ENCODE results near the gene CDC5L.

CDC5L gene

GRCh38 chr6:44367681-44368080, 19.8 kb upstream of the CDC5L start:
- no peak for DNase-seq (ENCODE audit: low read depth, low spot score)
- no peak overlapping the region for H3K4me3 ChIP-seq (ENCODE audit: low read length)

DNA sequence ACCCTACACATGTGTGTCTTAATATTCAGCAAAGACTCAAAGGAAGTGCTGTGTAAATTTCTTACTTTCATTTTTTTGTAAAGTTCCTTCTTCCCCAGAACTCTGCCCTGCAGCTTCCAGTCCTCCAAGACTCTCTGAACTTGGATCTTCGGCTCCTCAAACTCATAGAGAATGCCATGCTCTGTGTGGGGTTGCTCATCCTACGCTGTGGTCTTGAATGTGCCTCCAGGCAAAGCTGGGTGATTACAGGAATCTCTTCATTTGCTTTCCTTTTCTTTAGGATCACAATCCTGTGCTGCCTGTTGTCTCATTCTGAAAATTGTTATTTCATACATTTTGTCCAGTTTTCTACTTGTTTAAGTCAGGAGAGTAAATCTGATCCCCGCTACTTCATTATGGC, 14.5 kb upstream of the CDC5L start:
- H3K4me3 ChIP-seq (ENCODE audit: low read length), result no peak overlapping the region
- no peak for DNase-seq (ENCODE audit: low read depth, low spot score)

DNA sequence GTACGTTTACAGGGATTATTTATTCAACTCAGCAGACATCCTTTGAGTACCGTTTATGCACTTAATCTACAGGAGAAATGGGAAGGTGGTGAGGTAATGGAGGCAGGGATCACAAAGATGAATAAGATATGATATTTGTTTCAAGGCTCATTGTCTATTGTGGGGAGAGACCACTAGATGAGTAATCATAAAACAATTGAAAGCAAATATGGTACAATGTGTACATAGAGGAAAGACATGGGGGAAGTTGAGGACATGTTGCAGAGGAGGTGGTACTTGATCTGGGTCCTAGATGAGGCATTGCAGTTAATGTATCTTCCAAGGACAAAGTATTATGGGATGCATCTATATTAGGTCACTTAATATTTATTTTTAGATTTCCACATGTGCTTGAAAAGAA, 13.7 kb upstream of the CDC5L start:
- no peak for DNase-seq (ENCODE audit: low read depth, low spot score)

GRCh38 chr6:44375071-44375470, 12.4 kb upstream of the CDC5L start:
- no peak for DNase-seq (ENCODE audit: low read depth, low spot score)
- no peak overlapping the region for H3K4me3 ChIP-seq (ENCODE audit: low read length)

More for the DNA sequence above, 13.7 kb upstream of the CDC5L start:
- H3K4me3 ChIP-seq (ENCODE audit: low read length), result no peak overlapping the region

- DNase-seq (ENCODE audit: low read depth, low spot score), result no peak
Observed at GRCh38 chr6:44377484-44377883, 10.0 kb upstream of the CDC5L start.

GRCh38 chr6:44377971-44378370, 9.5 kb upstream of the CDC5L start:
- no peak overlapping the region for H3K4me3 ChIP-seq (ENCODE audit: low read length)
- no peak for DNase-seq (ENCODE audit: low read depth, low spot score)

More at GRCh38 chr6:44377484-44377883, 10.0 kb upstream of the CDC5L start:
- no peak overlapping the region for H3K4me3 ChIP-seq (ENCODE audit: low read length)

GRCh38 chr6:44381739-44382138, 5.8 kb upstream of the CDC5L start:
- DNase-seq (ENCODE audit: low read depth, low spot score), result no peak
- no peak overlapping the region for H3K4me3 ChIP-seq (ENCODE audit: low read length)

GRCh38 chr6:44386364-44386928, 1.1 kb upstream of the CDC5L start:
- no peak for DNase-seq (ENCODE audit: low read depth, low spot score)
- H3K4me3 ChIP-seq (ENCODE audit: low read length), result peak overlapping the region; percentile 84

- no peak for DNase-seq (ENCODE audit: low read depth, low spot score)
- H3K4me3 ChIP-seq (ENCODE audit: low read length), result peak overlapping the region; percentile 84
Observed at GRCh38 chr6:44386929-44387345, 569 bp upstream of the CDC5L start.

GRCh38 chr6:44388135-44388487, 605 bp downstream of the CDC5L start:
- DNase-seq (ENCODE audit: low read depth, low spot score), result no peak
- peak overlapping the region; percentile 84 for H3K4me3 ChIP-seq (ENCODE audit: low read length)

DNA sequence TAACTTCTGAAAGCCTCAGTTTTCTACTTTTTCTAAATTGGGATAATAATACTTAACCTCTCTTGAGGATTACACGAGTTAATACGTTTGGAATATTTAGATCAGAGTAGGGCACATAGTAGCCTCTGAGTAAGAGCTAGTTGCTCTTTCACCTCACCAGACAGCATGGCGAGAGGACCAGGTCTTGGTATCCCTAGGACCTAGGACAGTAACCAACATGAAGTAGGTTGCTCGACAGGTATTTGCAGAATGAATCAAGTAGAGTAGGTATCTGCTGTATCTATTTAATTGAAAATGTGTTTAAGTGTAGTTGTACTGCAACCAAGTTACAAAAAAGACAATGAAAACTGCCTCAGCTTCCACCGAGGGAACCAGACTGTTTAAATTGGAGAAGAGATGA, 1.4 kb downstream of the CDC5L start:
- DNase-seq (ENCODE audit: low read depth, low spot score), result no peak
- H3K4me3 ChIP-seq (ENCODE audit: low read length), result peak overlapping the region; percentile 84

- no peak overlapping the region for H3K4me3 ChIP-seq (ENCODE audit: low read length)
- no peak for DNase-seq (ENCODE audit: low read depth, low spot score)
Observed at GRCh38 chr6:44390158-44390683, 2.7 kb downstream of the CDC5L start.

GRCh38 chr6:44395501-44395900, 8.0 kb downstream of the CDC5L start:
- DNase-seq (ENCODE audit: low read depth, low spot score), result no peak
- H3K4me3 ChIP-seq (ENCODE audit: low read length), result no peak overlapping the region

DNA sequence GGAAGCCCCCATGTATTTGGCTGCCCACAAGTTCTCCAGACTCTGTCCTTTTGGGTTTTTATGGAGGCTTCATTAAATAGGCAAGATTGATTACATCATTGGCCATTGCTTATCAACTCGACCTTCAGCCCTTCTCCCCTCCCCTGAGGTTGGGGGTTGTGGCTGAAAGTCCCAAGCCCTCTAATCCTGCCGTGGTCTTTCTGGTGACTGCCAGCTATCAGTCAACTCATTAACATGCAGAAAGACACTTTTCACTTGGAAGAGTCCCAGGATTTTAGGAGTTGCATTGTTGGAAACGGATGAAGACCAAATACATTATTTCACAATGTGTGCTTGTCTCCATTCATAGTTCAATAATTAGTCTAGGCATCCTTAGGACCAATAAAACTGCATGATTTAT, 9.5 kb downstream of the CDC5L start:
- H3K4me3 ChIP-seq (ENCODE audit: low read length), result no peak overlapping the region
- DNase-seq (ENCODE audit: low read depth, low spot score), result no peak

DNA sequence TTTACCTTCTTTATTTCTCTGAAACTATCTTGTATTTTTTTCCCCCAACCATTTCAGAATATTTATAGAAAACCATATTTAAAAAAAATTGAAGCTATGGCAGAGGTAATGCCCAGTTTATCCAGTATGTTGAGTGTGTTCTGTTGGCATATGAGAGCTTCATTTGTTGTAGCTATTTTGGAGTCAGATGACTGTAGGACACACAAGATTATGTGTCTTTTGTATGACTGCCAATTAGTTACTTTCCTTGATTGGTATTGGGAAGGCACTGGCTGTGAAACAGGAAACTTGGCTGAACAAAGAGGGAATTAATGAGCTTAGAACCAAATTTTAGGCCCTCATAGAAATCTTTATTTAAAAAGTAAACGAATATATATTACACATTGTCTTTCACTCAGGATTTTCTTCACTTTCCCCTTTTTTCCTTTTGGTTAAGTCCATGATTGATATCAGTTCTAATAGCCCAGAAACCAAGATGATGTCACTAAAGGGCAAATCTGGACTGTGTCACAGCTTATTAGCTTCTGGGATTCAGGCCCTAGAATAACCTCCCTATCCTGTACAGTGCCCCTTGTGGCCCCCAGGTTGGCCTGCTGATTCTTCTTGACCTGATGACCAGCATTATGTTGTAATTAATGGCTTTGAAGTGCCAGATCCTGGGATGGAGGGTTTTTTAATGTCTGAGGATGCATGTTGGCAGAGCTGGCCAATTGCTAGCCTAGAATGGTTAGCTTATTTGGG, 10.1 kb downstream of the CDC5L start:
- no peak overlapping the region for H3K4me3 ChIP-seq (ENCODE audit: low read length)
- DNase-seq (ENCODE audit: low read depth, low spot score), result no peak

DNA sequence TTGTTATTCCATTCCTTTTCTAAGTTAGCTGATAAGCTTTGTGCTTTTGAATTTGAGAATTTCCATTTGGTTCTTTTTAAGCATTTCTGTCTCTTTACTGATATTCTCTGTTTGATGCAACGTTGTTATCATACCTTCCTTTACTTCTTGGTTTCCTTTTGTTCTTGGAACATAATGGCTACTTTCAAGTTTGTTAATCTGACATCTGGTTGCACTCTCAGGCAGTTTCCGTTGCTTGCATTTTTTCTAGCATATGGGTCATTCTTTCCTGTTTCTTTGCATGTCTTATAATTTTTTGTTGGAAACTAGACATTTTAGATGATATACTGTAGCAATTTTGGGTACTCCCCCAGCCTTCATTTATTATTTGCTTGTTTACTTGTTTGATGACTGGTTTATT, 12.5 kb downstream of the CDC5L start:
- no peak for DNase-seq (ENCODE audit: low read depth, low spot score)
- H3K4me3 ChIP-seq (ENCODE audit: low read length), result no peak overlapping the region

DNA sequence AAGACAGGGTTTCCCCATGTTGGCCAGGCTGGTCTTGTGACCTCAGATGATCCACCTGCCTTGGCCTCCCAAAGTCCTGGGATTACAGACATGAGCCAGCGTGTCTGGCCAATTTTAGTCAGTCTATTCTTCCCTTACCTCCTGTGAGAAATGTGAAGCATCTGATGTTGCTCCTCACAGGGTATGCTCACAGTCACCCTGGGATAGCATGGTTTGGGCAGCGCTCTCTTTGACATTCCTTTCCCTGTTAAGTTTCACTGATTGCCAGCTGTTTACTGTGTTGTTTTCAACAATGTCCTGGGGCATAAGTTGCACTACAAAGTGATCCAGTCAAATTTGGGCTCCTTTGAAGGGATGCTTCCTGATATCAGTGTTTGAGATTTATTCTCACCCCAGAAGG, 13.1 kb downstream of the CDC5L start:
- DNase-seq (ENCODE audit: low read depth, low spot score), result no peak
- H3K4me3 ChIP-seq (ENCODE audit: low read length), result no peak overlapping the region

DNA sequence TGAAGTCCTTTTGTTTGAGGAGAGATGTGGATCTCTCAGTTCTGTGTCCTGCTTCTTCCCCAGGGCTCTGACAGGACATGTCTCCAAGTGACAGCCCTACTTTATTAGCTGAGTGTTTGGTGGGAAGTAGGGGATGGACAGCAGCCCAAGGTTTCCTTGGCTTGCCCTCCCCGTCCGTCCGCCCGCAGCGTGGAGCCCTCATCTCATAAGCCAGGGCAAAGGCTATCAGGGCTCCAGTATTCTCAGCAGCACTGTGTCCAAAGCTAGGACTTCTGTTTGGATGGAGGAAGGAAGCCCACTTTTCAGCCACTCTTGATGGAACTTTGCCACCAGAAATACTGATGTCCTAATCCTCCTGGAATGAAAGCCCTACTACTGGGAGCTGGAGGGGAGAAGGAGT, 13.6 kb downstream of the CDC5L start:
- no peak for DNase-seq (ENCODE audit: low read depth, low spot score)
- H3K4me3 ChIP-seq (ENCODE audit: low read length), result no peak overlapping the region

GRCh38 chr6:44404022-44404714, 16.7 kb downstream of the CDC5L start:
- H3K4me3 ChIP-seq (ENCODE audit: low read length), result no peak overlapping the region
- DNase-seq (ENCODE audit: low read depth, low spot score), result no peak

DNA sequence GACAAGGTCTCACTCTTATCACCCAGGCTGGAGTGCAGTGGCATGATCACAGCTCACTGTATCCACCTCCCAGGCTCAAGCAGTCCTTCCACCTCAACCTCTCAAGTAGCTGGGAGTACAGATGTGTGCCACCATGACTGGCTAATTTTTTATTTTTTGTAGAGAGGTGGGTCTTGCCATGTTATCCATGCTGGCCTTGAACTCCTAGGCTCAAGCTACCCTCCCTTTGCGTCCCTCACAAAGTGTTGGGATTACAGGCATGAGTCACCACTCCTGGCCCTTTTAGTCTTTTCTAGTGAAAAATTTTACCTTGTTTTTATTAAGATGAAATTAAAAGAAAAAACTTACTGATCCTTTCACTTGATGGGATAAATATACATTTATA, 17.2 kb downstream of the CDC5L start:
- no peak for DNase-seq (ENCODE audit: low read depth, low spot score)
- H3K4me3 ChIP-seq (ENCODE audit: low read length), result no peak overlapping the region

All from Jurkat, Clone E6-1 (cell line).